Neural progenitor cell (in vitro differentiated cells): Measurements from ENCODE around the gene RASGRP1. TPM values are rescaled to one million over a fixed set of nuclear protein-coding genes. Genes with fewer than 3 reads are reported as not detected.

Experiments
- DNase-seq: peaks from one replicate; pipeline ENCODE4 v3.0.0-alpha.2; 2016; ENCODE audit warnings: low spot score
- H2AFZ ChIP-seq: fragments of 200-600 bp; sonication (generic); replicated peaks from 2 replicates; pipeline ENCODE4 v1.6.1; 2016; ENCODE audit warnings: antibody characterized with exemption
- H3F3A ChIP-seq: fragments of 200-600 bp; sonication (generic); 2 replicates; pipeline ENCODE4 v1.6.1; 2016; ENCODE audit warnings: antibody characterized with exemption, low read depth
- H3K27ac ChIP-seq: fragments of 200-600 bp; sonication (generic); 2 replicates; pipeline ENCODE4 v1.5.1; 2016; ENCODE audit warnings: mild to moderate bottlenecking
- H3K27me3 ChIP-seq: fragments of 200-600 bp; sonication (generic); 2 replicates; pipeline ENCODE4 v1.6.1; 2016; ENCODE audit warnings: mild to moderate bottlenecking, moderate library complexity
- H3K36me3 ChIP-seq: fragments of 200-600 bp; sonication (generic); 2 replicates; pipeline ENCODE4 v1.5.1; 2016
- H3K4me1 ChIP-seq: fragments of 200-600 bp; sonication (generic); 2 replicates; pipeline ENCODE4 v1.6.1; 2016; ENCODE audit warnings: mixed run types
- H3K4me2 ChIP-seq: fragments of 200-600 bp; sonication (generic); 2 replicates; pipeline ENCODE4 v1.6.1; 2016
- H3K4me3 ChIP-seq: fragments of 200-600 bp; sonication (generic); 2 replicates; pipeline ENCODE4 v1.5.1; 2016
- H3K79me2 ChIP-seq: fragments of 200-600 bp; sonication (generic); 2 replicates; pipeline ENCODE4 v1.6.1; 2016; ENCODE audit warnings: low read depth
- H3K9ac ChIP-seq: fragments of 200-600 bp; sonication (generic); 2 replicates; pipeline ENCODE4 v1.6.1; 2016
- H3K9me3 ChIP-seq: fragments of 200-600 bp; sonication (generic); 2 replicates; pipeline ENCODE4 v1.5.1; 2016; ENCODE audit warnings: low read depth
- H4K20me1 ChIP-seq: fragments of 200-600 bp; sonication (generic); 2 replicates; pipeline ENCODE4 v1.6.1; 2016; ENCODE audit warnings: low read depth
- H3K27ac Mint-ChIP-seq: 3 replicates; pipeline ENCODE4 v1.8.0; 2021; ENCODE audit warnings: mixed read lengths
- H3K27me3 Mint-ChIP-seq: 2 replicates; pipeline ENCODE4 v1.8.0; 2022; ENCODE audit warnings: low read depth, mild to moderate bottlenecking, inconsistent platforms, moderate library complexity, mixed read lengths; ENCODE audit not compliant: insufficient read depth
- H3K36me3 Mint-ChIP-seq: 3 replicates; pipeline ENCODE4 v1.8.0; 2021; ENCODE audit warnings: mixed read lengths
- H3K4me1 Mint-ChIP-seq: 3 replicates; pipeline ENCODE4 v1.8.0; 2021; ENCODE audit warnings: mixed read lengths
- H3K4me3 Mint-ChIP-seq: 3 replicates; pipeline ENCODE4 v1.8.0; 2021; ENCODE audit warnings: mild to moderate bottlenecking, moderate library complexity, mixed read lengths
- H3K9me3 Mint-ChIP-seq: 3 replicates; pipeline ENCODE4 v1.8.0; 2020; ENCODE audit warnings: mixed read lengths
- CTCF ChIP-seq: fragments of 200-600 bp; sonication (generic); IDR thresholded peaks from 2 replicates; pipeline ENCODE4 v1.5.1; 2017; ENCODE audit warnings: antibody characterized with exemption, mild to moderate bottlenecking
- EZH2 ChIP-seq: fragments of 200-600 bp; sonication (generic); IDR thresholded peaks from 2 replicates; pipeline ENCODE4 v1.6.1; 2017; ENCODE audit warnings: antibody characterized with exemption, mild to moderate bottlenecking, moderate library complexity
- EZH2phosphoT487 ChIP-seq: fragments of 200-600 bp; sonication (generic); IDR thresholded peaks from 2 replicates; pipeline ENCODE4 v1.6.1; 2017; ENCODE audit warnings: antibody characterized with exemption
- total RNA-seq: library from RNA; depleted of rRNA; stranded (reverse); fragments of >200 nt; gene quantifications from 2 replicates; pipeline ENCODE4 v1.2.3, GENCODE V29; 2015; ENCODE audit warnings: low replicate concordance

RASGRP1 gene
- total RNA-seq, 1 donor from 2014 or later, result 2.5 TPM

GRCh38 chr15:38453971-38454695 lies 110.5 kb downstream of the RASGRP1 start, which contains the start of gene FAM98B:
FAM98B (plus strand) TSS chr15:38454127; CDS start chr15:38454162, 35 bp downstream.
- peaks cover 2% of the 10 kb centered on the region for H3K27me3 Mint-ChIP-seq
- peak within 1 kb of the TSS; percentile 98 for H2AFZ ChIP-seq
- peak within 1 kb of the TSS; percentile 94 for H3K27ac ChIP-seq
- peaks cover 6% of the 10 kb centered on the region for H3K4me1 Mint-ChIP-seq
- peaks cover 20% of the 10 kb centered on the region for H3K27me3 ChIP-seq
- H3K4me1 ChIP-seq, result peaks cover 8% of the 10 kb centered on the region
- H3K36me3 ChIP-seq, result no peaks in the 10 kb centered on the region
- no peaks in the 10 kb centered on the region for H3K9me3 Mint-ChIP-seq
- H3K9me3 ChIP-seq, result no peaks in the 10 kb centered on the region
- H3K79me2 ChIP-seq, result peaks cover 48% of the 10 kb centered on the region
- H3K27ac Mint-ChIP-seq, result peak within 1 kb of the TSS; percentile 98
- peaks cover 8% of the 10 kb centered on the region for H3F3A ChIP-seq
- H4K20me1 ChIP-seq, result peaks cover 22% of the 10 kb centered on the region
- peak; percentile 86 for DNase-seq
- peaks cover 1% of the 10 kb centered on the region for H3K36me3 Mint-ChIP-seq
- TF ChIP-seq EZH2phosphoT487, result peak; percentile 51
- TF ChIP-seq CTCF, result peak; percentile 10
- peak; percentile 56 for TF ChIP-seq EZH2
- H3K9ac ChIP-seq, result peak within 1 kb of the TSS; percentile 80
- peak within 1 kb of the TSS; percentile 96 for H3K4me2 ChIP-seq
- H3K4me3 Mint-ChIP-seq, result peak within 1 kb of the TSS; percentile 99
- H3K4me3 ChIP-seq, result peak within 1 kb of the TSS; percentile 79

DNA sequence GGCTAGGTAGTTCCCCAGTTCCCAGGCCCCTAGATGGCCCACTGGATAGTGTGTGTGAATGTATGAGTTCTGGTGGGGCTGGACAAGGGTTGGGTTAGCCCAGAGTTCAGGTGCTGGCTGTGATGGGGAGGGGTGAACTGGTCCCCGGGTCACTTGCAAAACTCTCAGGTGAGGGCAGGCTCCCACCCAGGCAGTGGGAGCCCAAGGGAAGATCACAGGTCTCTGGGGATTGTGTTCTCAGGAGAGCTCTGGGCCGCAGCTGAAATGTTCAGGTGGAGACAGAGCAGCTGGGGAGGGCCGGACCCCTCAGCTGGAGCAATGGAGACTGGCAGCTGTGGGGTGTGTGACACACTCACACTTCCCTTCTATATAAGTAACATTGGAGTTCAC lies 123.5 kb downstream of the RASGRP1 start:
- Mint-ChIP-seq H3K27me3 (no peaks in the 10 kb centered on the region), H3K27ac (peak overlapping the region; percentile 46)

GRCh38 chr15:38440353-38441129 lies 124.1 kb downstream of the RASGRP1 start:
- no peak overlapping the region for H3K9ac ChIP-seq
- Mint-ChIP-seq H3K36me3 (no peaks in the 10 kb centered on the region), H3K4me1 (peaks cover 3% of the 10 kb centered on the region), H3K27me3 (no peaks in the 10 kb centered on the region), H3K9me3 (peaks cover 8% of the 10 kb centered on the region), H3K4me3 (no peak overlapping the region), H3K27ac (peak overlapping the region; percentile 84)
- no peaks in the 10 kb centered on the region for H4K20me1 ChIP-seq
- H3K36me3 ChIP-seq, result no peaks in the 10 kb centered on the region
- peak overlapping the region; percentile 25 for H3K4me2 ChIP-seq
- no peaks in the 10 kb centered on the region for H3K9me3 ChIP-seq
- peaks cover 21% of the 10 kb centered on the region for H3K27me3 ChIP-seq
- no peaks in the 10 kb centered on the region for H3F3A ChIP-seq
- no peaks in the 10 kb centered on the region for H3K79me2 ChIP-seq
- no peaks in the 10 kb centered on the region for H3K4me1 ChIP-seq
- peak overlapping the region; percentile 84 for H2AFZ ChIP-seq
- peak; percentile 58 for DNase-seq
- H3K27ac ChIP-seq, result no peak overlapping the region
- H3K4me3 ChIP-seq, result no peak overlapping the region
- TF ChIP-seq CTCF, result peak; percentile 95
- TF ChIP-seq EZH2phosphoT487, result no peak
- TF ChIP-seq EZH2, result no peak

More for the DNA sequence above, 123.5 kb downstream of the RASGRP1 start:
- no peaks in the 10 kb centered on the region for H3K36me3 Mint-ChIP-seq
- TF ChIP-seq CTCF, result no peak
- no peak for TF ChIP-seq EZH2
- no peak for TF ChIP-seq EZH2phosphoT487
- Histone ChIP-seq H3K9me3 (no peaks in the 10 kb centered on the region), H3K4me2 (no peak overlapping the region), H3K4me1 (no peaks in the 10 kb centered on the region), H3K9ac (no peak overlapping the region), H3K36me3 (no peaks in the 10 kb centered on the region), H3K27me3 (peaks cover 20% of the 10 kb centered on the region), H3K4me3 (no peak overlapping the region), H3F3A (no peaks in the 10 kb centered on the region), H3K79me2 (no peaks in the 10 kb centered on the region), H4K20me1 (no peaks in the 10 kb centered on the region), H3K27ac (no peak overlapping the region), H2AFZ (peak overlapping the region; percentile 84)
- H3K4me1 Mint-ChIP-seq, result peaks cover 3% of the 10 kb centered on the region
- no peak for DNase-seq
- no peak overlapping the region for H3K4me3 Mint-ChIP-seq
- peaks cover 8% of the 10 kb centered on the region for H3K9me3 Mint-ChIP-seq

Other genes with a start within 250 kb of the RASGRP1 start
- 16.3 and 31.4 TPM in 2 replicates for gene FAM98B, start 110.7 kb downstream of the RASGRP1 start, total RNA-seq